HG02870 (cell line): ENCODE results near the gene ABTB1.

ENCODE experiments used
- ATAC-seq: cut with Tn5 transposase; IDR thresholded peaks from one replicate; pipeline ENCODE4 v1.9.1; 2021; ENCODE audit warnings: mild to moderate bottlenecking, moderate library complexity; ENCODE audit not compliant: unreplicated experiment

Gene ABTB1

DNA sequence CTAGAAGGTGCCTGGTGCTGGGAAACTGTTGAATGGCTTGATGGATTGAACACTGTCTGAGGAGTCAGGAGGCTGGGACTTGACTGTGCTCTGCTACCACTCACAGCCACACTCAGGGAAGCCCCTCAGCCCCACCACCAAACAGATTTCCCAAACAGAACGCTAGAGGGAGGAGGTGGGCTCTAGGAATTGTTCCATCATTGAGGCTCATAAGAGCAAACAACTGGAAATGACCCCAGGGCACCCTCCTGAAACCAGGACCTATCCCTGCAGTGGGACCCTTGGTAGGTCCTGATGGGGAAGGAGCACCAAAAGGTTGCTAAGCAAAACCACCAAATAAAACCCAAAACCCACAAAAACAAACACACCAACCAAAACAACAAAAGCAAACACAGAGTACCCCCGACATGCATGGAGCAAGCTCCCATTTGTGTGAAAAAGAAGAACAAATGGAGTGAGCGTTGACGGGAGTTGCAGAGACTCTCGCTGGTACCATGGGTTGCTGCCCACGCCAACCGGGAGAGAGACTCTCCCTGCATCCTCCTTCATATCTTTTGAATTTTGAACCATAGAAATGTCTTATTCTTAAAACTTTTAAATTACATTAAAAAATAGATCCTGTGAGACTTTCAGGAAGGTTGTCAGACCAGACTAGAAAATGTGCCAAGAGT lies 45.6 kb downstream of the ABTB1 start:
- ATAC-seq, result no peak

DNA sequence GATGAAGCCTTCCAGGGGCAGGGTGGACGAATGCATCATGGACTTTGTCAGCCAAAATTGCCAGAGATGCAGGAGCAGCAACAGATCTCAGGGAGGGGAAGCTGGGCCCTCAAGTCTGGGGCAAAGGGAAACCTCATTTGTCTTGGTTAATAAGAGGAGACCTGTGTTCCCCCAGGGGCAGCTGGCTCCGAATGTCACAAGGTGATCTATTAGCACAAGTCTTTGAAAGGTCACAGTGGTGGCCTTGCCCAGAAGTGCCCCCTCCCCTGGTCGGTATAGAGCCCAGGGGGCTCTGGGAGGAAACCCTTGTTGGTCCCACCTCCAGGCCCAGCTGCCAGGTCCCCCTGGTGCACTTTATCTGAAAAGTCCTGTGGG lies 46.2 kb downstream of the ABTB1 start:
- ATAC-seq, result no peak

DNA sequence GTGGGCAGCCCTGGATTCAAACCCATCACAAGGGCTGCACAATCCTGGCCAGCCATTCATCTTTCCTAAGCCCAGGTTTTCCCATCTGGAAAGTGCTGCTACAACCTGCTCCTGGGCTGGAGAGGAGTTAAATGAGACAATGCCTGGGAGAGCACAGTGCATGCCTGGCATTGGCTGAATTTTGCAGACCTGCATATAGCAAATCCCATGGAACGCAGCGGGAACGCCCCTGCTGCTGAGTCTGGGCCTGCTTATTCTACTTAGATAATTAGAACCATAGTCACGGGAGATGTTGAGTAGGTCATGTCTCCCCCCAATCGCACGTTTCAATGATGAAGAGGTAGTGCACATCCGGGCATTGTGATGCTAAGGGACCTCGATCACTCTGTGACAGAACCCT lies 46.6 kb downstream of the ABTB1 start:
- no peak for ATAC-seq

DNA sequence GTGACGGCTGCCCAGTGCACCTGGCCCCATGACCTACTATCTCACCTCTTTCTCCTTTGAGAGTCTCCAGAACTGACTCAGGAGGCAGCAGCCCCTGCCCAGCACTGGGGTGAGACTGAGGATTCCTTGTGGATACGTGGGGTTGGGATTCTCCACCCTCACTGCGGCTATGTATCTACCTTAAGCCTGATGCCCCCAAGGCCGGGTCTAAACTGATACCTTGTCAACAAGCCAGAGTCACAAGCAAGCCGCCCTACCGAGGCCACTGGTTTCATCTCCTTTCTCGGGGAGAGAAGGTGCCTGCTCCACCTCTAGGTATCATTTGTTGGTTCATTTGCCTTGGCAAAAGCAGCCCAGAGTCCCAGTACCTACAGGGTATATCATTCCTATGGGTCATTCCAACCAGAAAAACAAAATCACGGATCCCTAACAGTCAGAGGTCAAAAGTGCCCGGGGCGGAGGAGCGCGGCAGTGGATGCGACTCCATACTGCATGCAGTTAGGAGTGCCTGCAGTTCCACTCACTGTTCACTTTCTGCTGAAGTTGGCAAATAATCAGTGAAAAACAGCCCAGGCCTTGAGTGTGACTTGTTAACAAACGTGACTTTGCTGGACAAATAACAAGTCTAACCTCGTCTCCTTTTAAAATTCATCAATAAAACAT lies 47.5 kb downstream of the ABTB1 start:
- no peak for ATAC-seq

DNA sequence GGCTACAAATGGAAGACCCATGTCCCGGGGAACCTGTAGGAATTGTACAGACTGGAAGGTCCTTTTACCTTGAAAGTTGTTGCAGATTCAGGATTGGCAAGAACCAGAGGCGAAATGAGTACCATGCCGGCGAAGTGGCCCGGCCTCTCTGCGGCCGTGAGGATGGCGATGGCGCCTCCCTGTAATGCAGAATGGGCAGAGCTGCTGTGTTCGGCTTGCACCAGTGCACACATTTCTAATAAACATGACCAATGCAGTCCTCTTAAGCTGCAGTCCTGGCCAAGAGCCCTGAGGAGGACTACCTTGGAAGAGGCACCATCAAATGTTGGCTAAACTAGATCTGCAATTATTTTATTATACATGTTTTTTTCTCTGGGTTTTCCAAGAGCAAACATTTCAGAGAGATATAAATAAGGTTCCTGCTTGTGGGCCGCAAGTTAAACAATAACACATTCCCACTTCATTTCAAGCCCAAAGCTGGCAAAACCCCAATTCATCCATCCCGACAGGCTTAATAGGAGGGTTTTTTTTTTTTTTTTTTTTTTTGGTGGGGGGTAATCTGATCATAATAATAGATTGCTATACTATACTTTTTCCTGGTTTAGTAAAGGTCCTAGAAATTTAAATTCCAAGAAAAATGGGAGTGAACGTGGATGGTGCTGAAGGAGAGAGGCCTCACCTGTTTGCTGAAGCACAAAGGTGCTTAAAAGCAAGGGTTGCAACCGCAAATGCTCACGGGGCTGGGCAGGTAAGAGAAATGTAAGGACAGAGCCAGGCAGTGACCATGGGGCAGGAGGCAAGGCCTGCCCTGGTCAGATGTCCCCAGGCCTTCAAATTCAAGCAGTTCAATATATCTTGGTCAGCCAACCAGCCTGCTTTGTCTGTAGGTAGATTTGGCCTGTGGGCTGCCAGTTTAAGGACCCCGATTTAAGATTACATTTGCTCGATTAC lies 48.5 kb downstream of the ABTB1 start:
- no peak for ATAC-seq

DNA sequence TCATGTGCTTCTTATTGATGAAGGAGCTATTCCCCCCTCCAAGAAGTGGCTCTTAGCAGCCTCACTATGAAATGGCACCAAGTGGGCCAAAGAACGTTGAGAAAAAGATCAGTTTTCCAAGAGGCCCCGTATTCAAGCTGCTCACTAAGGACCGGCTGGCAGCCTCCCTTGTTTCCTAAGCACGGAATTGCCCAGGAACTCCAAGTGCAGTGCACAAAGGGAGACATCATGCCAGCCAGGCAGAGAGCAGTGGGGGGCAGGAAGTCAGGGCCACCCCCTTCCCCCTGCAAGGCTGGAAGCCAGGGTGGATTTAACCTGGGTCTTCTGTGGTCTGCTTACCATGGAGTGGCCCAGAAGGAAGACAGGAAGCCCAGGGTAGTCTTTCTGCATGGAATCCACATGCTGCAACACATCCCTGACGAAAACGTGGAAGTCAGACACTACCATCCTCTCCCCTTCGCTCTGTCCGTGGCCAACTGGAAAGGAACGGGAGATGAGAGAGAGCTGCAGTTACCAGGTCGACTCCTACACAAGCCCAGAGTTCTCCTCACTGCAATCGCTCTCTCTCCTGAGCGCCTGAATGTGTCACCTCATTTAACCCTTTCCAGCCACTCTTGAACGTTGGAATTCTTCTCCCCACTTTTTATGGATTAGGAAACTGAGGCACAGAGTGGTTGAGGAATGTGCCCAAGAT lies 49.5 kb downstream of the ABTB1 start:
- no peak for ATAC-seq

DNA sequence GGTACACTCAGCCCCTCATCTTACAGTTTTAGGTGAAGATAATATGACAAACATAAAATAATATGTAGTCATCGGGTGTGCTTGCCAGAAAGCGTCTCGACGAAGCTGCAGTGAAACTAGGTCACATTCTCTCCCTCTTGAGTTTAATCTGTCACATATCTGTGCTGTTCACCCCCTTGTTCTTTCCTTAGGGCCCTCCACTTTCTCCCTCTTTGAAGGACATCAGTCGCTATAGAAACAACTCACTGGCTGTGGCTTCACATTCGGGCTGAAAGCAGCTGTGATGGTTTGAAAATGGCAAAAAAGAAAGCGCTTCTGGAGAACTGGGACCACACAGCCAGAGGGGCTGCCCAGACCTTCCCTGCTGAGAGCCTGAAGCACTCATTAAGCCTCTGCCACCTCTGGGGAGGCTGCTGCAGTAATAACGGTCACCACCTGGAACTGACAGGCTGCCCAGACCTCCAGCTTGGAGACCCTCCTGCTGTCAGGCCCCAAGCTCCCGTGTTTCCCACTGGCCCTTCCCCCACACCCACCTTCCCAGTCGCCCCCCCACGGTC lies 50.3 kb downstream of the ABTB1 start:
- no peak for ATAC-seq

DNA sequence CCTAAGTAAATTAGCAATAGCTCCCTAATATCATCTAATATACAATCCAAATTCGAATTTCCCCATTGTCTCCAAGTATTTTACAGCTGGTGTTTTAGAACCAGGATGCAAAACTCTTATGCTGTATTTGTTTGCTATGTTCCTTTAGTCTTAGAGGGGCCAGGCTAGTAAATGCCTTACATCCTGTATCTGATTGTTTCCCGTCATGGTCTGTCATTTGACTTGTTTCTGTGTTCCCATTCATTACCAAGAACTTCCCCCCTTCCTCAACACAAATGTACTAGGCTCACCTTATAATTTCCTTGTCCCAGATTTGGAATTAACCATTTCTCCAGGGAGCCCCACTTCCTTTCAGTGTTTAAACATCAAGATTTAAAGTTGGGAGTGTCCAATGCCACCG lies 54.1 kb downstream of the ABTB1 start:
- ATAC-seq, result no peak

DNA sequence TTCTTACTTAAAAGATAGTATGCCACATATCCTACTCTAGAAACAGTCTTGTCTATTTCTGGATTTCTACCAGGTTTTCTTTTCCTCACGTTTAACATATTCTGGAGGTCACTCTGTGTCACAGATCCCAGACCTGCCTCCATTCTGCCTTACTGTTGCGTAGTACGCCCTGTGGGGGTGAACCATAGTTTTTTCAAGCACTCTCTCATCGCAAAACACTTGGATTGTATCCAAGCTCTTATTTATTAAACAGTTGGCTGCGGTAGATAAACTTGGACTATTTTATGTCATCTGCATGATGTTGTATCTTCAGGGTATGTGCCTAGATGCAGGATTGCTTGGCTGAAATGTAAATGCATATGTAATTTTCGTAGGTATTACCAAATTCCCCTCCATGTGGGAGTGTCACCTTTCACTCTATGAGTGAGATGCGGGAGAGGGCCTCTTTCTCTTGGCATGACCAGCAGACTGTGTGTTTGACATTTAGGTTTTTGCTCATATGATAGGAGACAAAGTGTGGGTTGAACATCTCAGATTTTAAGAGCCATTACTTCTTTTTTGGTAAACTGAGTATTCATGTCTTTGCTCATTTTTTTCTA lies 55.8 kb downstream of the ABTB1 start:
- ATAC-seq, result no peak

DNA sequence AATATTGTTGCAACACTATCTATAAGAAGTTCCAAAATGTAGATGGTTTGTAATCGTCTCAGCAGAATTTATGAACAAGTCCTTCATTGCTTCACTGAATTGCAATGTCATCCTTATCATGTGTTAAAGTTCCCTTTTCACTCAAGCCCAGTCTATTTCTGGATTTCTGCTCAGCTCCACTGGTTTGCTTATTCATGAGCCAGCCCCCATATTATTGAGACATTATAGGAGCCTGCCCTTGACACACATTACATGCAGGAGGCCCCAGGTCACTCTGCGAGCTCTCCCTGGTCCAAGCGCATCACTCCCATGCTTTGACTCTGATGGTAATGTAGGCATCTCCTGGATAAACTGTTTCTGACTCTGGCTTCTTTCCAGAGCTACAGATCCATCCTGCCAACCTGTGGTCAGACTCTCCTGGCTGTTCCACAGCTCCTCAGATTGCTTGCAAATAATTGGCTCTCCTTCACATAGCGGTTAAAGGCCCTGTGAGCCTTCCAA lies 56.9 kb downstream of the ABTB1 start:
- ATAC-seq, result no peak

DNA sequence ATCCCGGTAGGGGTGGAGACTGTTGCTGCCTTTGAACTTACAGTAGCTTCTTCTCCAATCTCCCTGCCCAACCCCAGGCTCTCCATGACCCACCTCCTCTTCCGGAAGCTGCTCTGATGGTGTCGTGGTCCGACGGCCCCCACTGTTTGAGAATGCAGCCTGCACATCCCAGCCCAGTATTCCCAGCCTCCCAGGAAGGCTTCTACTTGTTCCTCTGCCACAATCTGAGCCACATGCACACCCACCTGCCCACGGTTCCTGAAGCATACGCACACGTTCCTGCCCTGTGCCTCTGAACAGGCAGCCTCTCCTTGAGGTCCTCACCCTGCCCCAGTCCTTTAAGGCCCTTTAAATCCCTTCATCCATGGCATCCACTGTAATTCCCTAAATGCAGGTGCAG lies 57.4 kb downstream of the ABTB1 start:
- ATAC-seq, result no peak
